ENCODE measurements around the gene COLGALT1.

COLGALT1 gene

GRCh38 chr19:17617807-17618192 is 62.4 kb downstream of the COLGALT1 start:
- H3K4me3 ChIP-seq: no peak overlapping the region
- no peak for DNase-seq (ENCODE audit: low spot score in 2 of 2)
- in situ Hi-C loops (cut with MboI; ENCODE audit: low sequenced_read_pairs): no loop called here
- H3K9me3 ChIP-seq: peaks cover 4% of the 10 kb centered on the region; the same call in 1 of the 2 replicates
- no peaks in the 10 kb centered on the region for H3K36me3 ChIP-seq (replicated peaks)
- H3K4me1 ChIP-seq: peaks cover 7% of the 10 kb centered on the region
- no peaks in the 10 kb centered on the region for H3K27me3 ChIP-seq (ENCODE audit: low read depth)

GRCh38 chr19:17618281-17618903 is 62.9 kb downstream of the COLGALT1 start:
- H3K4me3 ChIP-seq: no peak overlapping the region
- H3K4me1 ChIP-seq: peaks cover 7% of the 10 kb centered on the region
- DNase-seq (ENCODE audit: low spot score in 2 of 2): no peak
- no peaks in the 10 kb centered on the region for H3K36me3 ChIP-seq (replicated peaks)
- no peaks in the 10 kb centered on the region for H3K27me3 ChIP-seq (ENCODE audit: low read depth)
- in situ Hi-C loops (cut with MboI; ENCODE audit: low sequenced_read_pairs): no loop called here
- H3K9me3 ChIP-seq: peaks cover 4% of the 10 kb centered on the region; the same call in 1 of the 2 replicates

GRCh38 chr19:17618936-17619335 is 63.5 kb downstream of the COLGALT1 start:
- peaks cover 4% of the 10 kb centered on the region; the same call in 1 of the 2 replicates for H3K9me3 ChIP-seq
- H3K36me3 ChIP-seq (replicated peaks): no peaks in the 10 kb centered on the region
- in situ Hi-C loops (cut with MboI; ENCODE audit: low sequenced_read_pairs): no loop called here
- H3K4me3 ChIP-seq: no peak overlapping the region
- H3K4me1 ChIP-seq: peaks cover 7% of the 10 kb centered on the region
- no peak for DNase-seq (ENCODE audit: low spot score in 2 of 2)
- no peaks in the 10 kb centered on the region for H3K27me3 ChIP-seq (ENCODE audit: low read depth)

GRCh38 chr19:17620696-17621095 is 65.2 kb downstream of the COLGALT1 start:
- in situ Hi-C loops (cut with MboI; ENCODE audit: low sequenced_read_pairs): no loop called here
- Histone ChIP-seq H3K9me3 (peaks cover 4% of the 10 kb centered on the region; the same call in 1 of the 2 replicates), H3K27me3 (ENCODE audit: low read depth) (no peaks in the 10 kb centered on the region), H3K36me3 (replicated peaks) (no peaks in the 10 kb centered on the region), H3K4me1 (peaks cover 7% of the 10 kb centered on the region), H3K4me3 (no peak overlapping the region)
- no peak for DNase-seq (ENCODE audit: low spot score in 2 of 2)

- in situ Hi-C loops (cut with MboI; ENCODE audit: low sequenced_read_pairs): no loop called here
- Histone ChIP-seq H3K27me3 (ENCODE audit: low read depth) (no peaks in the 10 kb centered on the region), H3K4me1 (no peaks in the 10 kb centered on the region), H3K9me3 (peaks cover 4% of the 10 kb centered on the region; the same call in 1 of the 2 replicates), H3K36me3 (replicated peaks) (no peaks in the 10 kb centered on the region), H3K4me3 (no peak overlapping the region)
- no peak for DNase-seq (ENCODE audit: low spot score in 2 of 2)
Measured at GRCh38 chr19:17623224-17623935, 67.9 kb downstream of the COLGALT1 start.

- Histone ChIP-seq H3K4me1 (no peaks in the 10 kb centered on the region), H3K9me3 (peaks cover 4% of the 10 kb centered on the region; the same call in 1 of the 2 replicates), H3K36me3 (replicated peaks) (no peaks in the 10 kb centered on the region), H3K4me3 (no peak overlapping the region), H3K27me3 (ENCODE audit: low read depth) (no peaks in the 10 kb centered on the region)
- no peak for DNase-seq (ENCODE audit: low spot score in 2 of 2)
- in situ Hi-C loops (cut with MboI; ENCODE audit: low sequenced_read_pairs): no loop called here
Measured at GRCh38 chr19:17624314-17624991, 69.0 kb downstream of the COLGALT1 start.

GRCh38 chr19:17625043-17625442 is 69.6 kb downstream of the COLGALT1 start:
- Histone ChIP-seq H3K4me3 (no peak overlapping the region), H3K27me3 (ENCODE audit: low read depth) (no peaks in the 10 kb centered on the region), H3K9me3 (peaks cover 4% of the 10 kb centered on the region; the same call in 1 of the 2 replicates), H3K4me1 (no peaks in the 10 kb centered on the region), H3K36me3 (replicated peaks) (no peaks in the 10 kb centered on the region)
- no peak for DNase-seq (ENCODE audit: low spot score in 2 of 2)
- in situ Hi-C loops (cut with MboI; ENCODE audit: low sequenced_read_pairs): no loop called here

- H3K4me3 ChIP-seq: no peak overlapping the region
- peaks cover 4% of the 10 kb centered on the region; the same call in 1 of the 2 replicates for H3K9me3 ChIP-seq
- in situ Hi-C loops (cut with MboI; ENCODE audit: low sequenced_read_pairs): no loop called here
- no peaks in the 10 kb centered on the region for H3K4me1 ChIP-seq
- H3K36me3 ChIP-seq (replicated peaks): no peaks in the 10 kb centered on the region
- H3K27me3 ChIP-seq (ENCODE audit: low read depth): no peaks in the 10 kb centered on the region
- no peak for DNase-seq (ENCODE audit: low spot score in 2 of 2)
Measured at GRCh38 chr19:17625980-17626379, 70.5 kb downstream of the COLGALT1 start.

- H3K36me3 ChIP-seq (replicated peaks): no peaks in the 10 kb centered on the region
- H3K27me3 ChIP-seq (ENCODE audit: low read depth): no peaks in the 10 kb centered on the region
- in situ Hi-C loops (cut with MboI; ENCODE audit: low sequenced_read_pairs): no loop called here
- H3K4me1 ChIP-seq: no peaks in the 10 kb centered on the region
- H3K9me3 ChIP-seq: peaks cover 3% of the 10 kb centered on the region; the same call in 1 of the 2 replicates
- no peak for DNase-seq (ENCODE audit: low spot score in 2 of 2)
- H3K4me3 ChIP-seq: no peak overlapping the region
Measured at GRCh38 chr19:17626456-17627015, 71.1 kb downstream of the COLGALT1 start.

- Histone ChIP-seq H3K9me3 (no peaks in the 10 kb centered on the region; the same call in 1 of the 2 replicates), H3K4me3 (no peak overlapping the region), H3K4me1 (no peaks in the 10 kb centered on the region), H3K27me3 (ENCODE audit: low read depth) (no peaks in the 10 kb centered on the region), H3K36me3 (replicated peaks) (no peaks in the 10 kb centered on the region)
- no peak for DNase-seq (ENCODE audit: low spot score in 2 of 2)
- in situ Hi-C loops (cut with MboI; ENCODE audit: low sequenced_read_pairs): no loop called here
Measured at GRCh38 chr19:17627161-17627560, 71.7 kb downstream of the COLGALT1 start.

- Histone ChIP-seq H3K4me1 (no peaks in the 10 kb centered on the region), H3K36me3 (replicated peaks) (no peaks in the 10 kb centered on the region), H3K4me3 (no peak overlapping the region), H3K27me3 (ENCODE audit: low read depth) (no peaks in the 10 kb centered on the region), H3K9me3 (no peaks in the 10 kb centered on the region)
- DNase-seq (ENCODE audit: low spot score in 2 of 2): no peak
- in situ Hi-C loops (cut with MboI; ENCODE audit: low sequenced_read_pairs): no loop called here
Measured at GRCh38 chr19:17627921-17628320, 72.5 kb downstream of the COLGALT1 start.

- Histone ChIP-seq H3K4me3 (no peak overlapping the region), H3K27me3 (ENCODE audit: low read depth) (no peaks in the 10 kb centered on the region), H3K36me3 (replicated peaks) (no peaks in the 10 kb centered on the region), H3K4me1 (no peaks in the 10 kb centered on the region), H3K9me3 (no peaks in the 10 kb centered on the region)
- in situ Hi-C loops (cut with MboI; ENCODE audit: low sequenced_read_pairs): no loop called here
- DNase-seq (ENCODE audit: low spot score in 2 of 2): no peak
Measured at GRCh38 chr19:17629760-17630159, 74.3 kb downstream of the COLGALT1 start.

GRCh38 chr19:17632577-17632976 is 77.1 kb downstream of the COLGALT1 start:
- Histone ChIP-seq H3K27me3 (ENCODE audit: low read depth) (no peaks in the 10 kb centered on the region), H3K9me3 (no peaks in the 10 kb centered on the region), H3K36me3 (replicated peaks) (no peaks in the 10 kb centered on the region), H3K4me1 (no peaks in the 10 kb centered on the region), H3K4me3 (no peak overlapping the region)
- in situ Hi-C loops (cut with MboI; ENCODE audit: low sequenced_read_pairs): no loop called here
- DNase-seq (ENCODE audit: low spot score in 2 of 2): no peak
